Ishikawa (cell line): ENCODE results near the gene UNC80.

Experiments
- CEBPB ChIP-seq: IDR thresholded peaks from 2 replicates; pipeline ENCODE4 v1.6.1; 2012
- CREB1 ChIP-seq: IDR thresholded peaks from 2 replicates; pipeline ENCODE4 v1.6.1; 2012; ENCODE audit warnings: low read depth
- EGR1 ChIP-seq: IDR thresholded peaks from 2 replicates; pipeline ENCODE4 v1.6.1; 2012
- EP300 ChIP-seq: IDR thresholded peaks from 2 replicates; pipeline ENCODE4 v1.6.1; 2012; ENCODE audit warnings: borderline replicate concordance
- FOXM1 ChIP-seq: IDR thresholded peaks from 2 replicates; pipeline ENCODE4 v1.6.1; 2012; ENCODE audit warnings: low read depth, borderline replicate concordance
- MAX ChIP-seq: IDR thresholded peaks from 2 replicates; pipeline ENCODE4 v1.6.1; 2012
- NFIC ChIP-seq: IDR thresholded peaks from 2 replicates; pipeline ENCODE4 v1.6.1; 2012
- RAD21 ChIP-seq: IDR thresholded peaks from 2 replicates; pipeline ENCODE4 v1.6.1; 2012; ENCODE audit warnings: low read depth
- REST ChIP-seq: IDR thresholded peaks from 2 replicates; pipeline ENCODE4 v1.6.1; 2012; ENCODE audit warnings: low read depth, mild to moderate bottlenecking
- TAF1 ChIP-seq: IDR thresholded peaks from 2 replicates; pipeline ENCODE4 v1.6.1; 2012; ENCODE audit warnings: low read depth, mild to moderate bottlenecking
- TCF12 ChIP-seq: IDR thresholded peaks from 2 replicates; pipeline ENCODE4 v1.6.1; 2012; ENCODE audit warnings: low read depth
- USF1 ChIP-seq: IDR thresholded peaks from 2 replicates; pipeline ENCODE4 v1.6.1; 2012

- TF ChIP-seq TAF1 (no peak), EP300 (no peak), TCF12 (no peak), MAX (no peak), CEBPB (no peak), RAD21 (no peak), EGR1 (no peak), FOXM1 (no peak), NFIC (no peak), CREB1 (no peak), USF1 (no peak), REST (no peak)
These were observed 201.7 kb downstream of the UNC80 start for GRCh38 chr2:209973328-209973727.
